ENCODE results near the gene NIPAL4. TPM values are rescaled to one million over a fixed set of nuclear protein-coding genes. Genes with fewer than 3 reads are reported as not detected.

Gene NIPAL4
- total RNA-seq, 1 experiment from 2014 or later, result 0.24 TPM

DNA sequence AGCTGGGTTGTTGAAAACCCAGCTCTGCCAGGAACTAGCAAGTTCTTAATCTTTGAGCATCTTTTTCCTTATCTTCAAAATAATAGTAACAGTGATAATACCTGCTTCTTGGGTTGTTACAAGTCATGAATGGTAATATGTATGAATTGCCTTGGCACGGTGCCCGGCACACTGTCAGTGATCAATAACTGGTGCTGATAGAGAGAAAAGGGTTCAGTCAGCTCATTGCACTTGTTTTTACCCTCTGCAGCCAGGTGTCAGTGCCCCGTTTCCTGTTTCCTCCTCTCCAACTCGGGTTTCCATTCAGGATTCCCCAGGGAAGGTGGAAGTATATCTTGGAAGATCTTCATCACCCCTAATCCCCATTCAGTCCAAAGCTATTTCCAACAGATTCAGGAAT lies 15.8 kb upstream of the NIPAL4 start:
- no peaks in the 10 kb centered on the region for H4K20me1 ChIP-seq (ENCODE audit: insufficient read depth)
- no peaks in the 10 kb centered on the region for H3K79me2 ChIP-seq (ENCODE audit: low read depth)
- ChIA-PET CTCF (no interaction called here), POLR2A (ENCODE audit: unreplicated experiment) (no interaction called here)
- intact Hi-C loops (cut with micrococcal nuclease; ENCODE audit: unreplicated experiment), result no loop called here
- H3K9me3 ChIP-seq (ENCODE audit: insufficient read depth, low read depth), result no peaks in the 10 kb centered on the region
- no peaks in the 10 kb centered on the region for H3F3A ChIP-seq (ENCODE audit: insufficient read depth, low read depth)
- no peak overlapping the region for H3K27ac ChIP-seq
- H3K9me2 ChIP-seq (ENCODE audit: insufficient read depth), result no peaks in the 10 kb centered on the region
- no TSS peak for BruUV-seq (replicated peaks)
- DNase-seq, result no peak
- no peak overlapping the region for H2AFZ ChIP-seq
- H3K36me3 ChIP-seq (ENCODE audit: low read depth), result no peaks in the 10 kb centered on the region
- H3K4me3 ChIP-seq, result no peak overlapping the region
- H3K4me2 ChIP-seq, result no peak overlapping the region
- 0 out of 2 replicates have a peak, but pooled peaks cover 10% of the 10 kb centered on the region for H3K4me1 ChIP-seq (replicated peaks; ENCODE audit: insufficient read depth)
- no peaks in the 10 kb centered on the region for H3K27me3 ChIP-seq (ENCODE audit: insufficient read depth, low read depth)
- TF ChIP-seq EZH2 (IDR thresholded peaks at IDR 0.05; ENCODE audit: low read depth), result no peak
- TF ChIP-seq, protein P1, sequence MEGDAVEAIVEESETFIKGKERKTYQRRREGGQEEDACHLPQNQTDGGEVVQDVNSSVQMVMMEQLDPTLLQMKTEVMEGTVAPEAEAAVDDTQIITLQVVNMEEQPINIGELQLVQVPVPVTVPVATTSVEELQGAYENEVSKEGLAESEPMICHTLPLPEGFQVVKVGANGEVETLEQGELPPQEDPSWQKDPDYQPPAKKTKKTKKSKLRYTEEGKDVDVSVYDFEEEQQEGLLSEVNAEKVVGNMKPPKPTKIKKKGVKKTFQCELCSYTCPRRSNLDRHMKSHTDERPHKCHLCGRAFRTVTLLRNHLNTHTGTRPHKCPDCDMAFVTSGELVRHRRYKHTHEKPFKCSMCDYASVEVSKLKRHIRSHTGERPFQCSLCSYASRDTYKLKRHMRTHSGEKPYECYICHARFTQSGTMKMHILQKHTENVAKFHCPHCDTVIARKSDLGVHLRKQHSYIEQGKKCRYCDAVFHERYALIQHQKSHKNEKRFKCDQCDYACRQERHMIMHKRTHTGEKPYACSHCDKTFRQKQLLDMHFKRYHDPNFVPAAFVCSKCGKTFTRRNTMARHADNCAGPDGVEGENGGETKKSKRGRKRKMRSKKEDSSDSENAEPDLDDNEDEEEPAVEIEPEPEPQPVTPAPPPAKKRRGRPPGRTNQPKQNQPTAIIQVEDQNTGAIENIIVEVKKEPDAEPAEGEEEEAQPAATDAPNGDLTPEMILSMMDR (conservative IDR thresholded peaks at IDR 0.05), result no peak

DNA sequence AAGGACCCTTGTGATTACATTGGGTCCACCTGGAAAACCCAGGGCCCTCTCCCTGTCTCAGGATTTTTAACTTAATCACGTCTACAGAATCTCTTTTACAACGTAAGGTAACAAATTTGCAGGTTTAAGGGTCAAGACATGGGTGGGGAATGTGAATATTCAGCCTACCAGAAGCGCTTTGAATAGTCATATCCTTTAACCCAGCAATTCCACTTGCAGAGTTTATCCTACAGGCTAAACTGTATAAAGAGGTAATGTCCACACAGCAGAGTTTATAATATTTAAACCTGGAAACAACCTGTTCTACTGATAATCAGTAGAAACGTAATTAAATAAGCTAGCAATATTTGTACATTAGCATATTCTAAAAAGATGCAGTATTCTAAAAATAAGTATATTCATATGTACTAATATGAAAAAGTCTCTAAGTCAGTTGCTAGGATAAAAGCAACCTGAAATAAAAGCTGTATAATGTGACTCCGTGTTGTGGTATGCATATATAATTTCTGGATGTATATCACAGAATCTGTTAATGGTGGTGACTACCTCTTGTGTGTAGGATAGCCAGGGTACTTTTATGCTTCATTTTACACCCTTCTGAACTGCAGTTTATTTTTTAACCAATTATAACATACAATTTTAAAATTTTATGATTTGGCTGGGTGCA lies 14.1 kb upstream of the NIPAL4 start:
- H3K79me2 ChIP-seq (ENCODE audit: low read depth), result no peaks in the 10 kb centered on the region
- intact Hi-C loops (cut with micrococcal nuclease; ENCODE audit: unreplicated experiment), result no loop called here
- H3K27me3 ChIP-seq (ENCODE audit: insufficient read depth, low read depth), result no peaks in the 10 kb centered on the region
- H3K36me3 ChIP-seq (ENCODE audit: low read depth), result no peaks in the 10 kb centered on the region
- TF ChIP-seq EZH2 (IDR thresholded peaks at IDR 0.05; ENCODE audit: low read depth), result no peak
- TF ChIP-seq, protein P1 (conservative IDR thresholded peaks at IDR 0.05), result no peak
- H3K9me2 ChIP-seq (ENCODE audit: insufficient read depth), result no peaks in the 10 kb centered on the region
- ChIA-PET CTCF (no interaction called here), POLR2A (ENCODE audit: unreplicated experiment) (no interaction called here)
- DNase-seq, result no peak
- H3K9me3 ChIP-seq (ENCODE audit: insufficient read depth, low read depth), result no peaks in the 10 kb centered on the region
- no peaks in the 10 kb centered on the region for H3F3A ChIP-seq (ENCODE audit: insufficient read depth, low read depth)
- no peaks in the 10 kb centered on the region for H4K20me1 ChIP-seq (ENCODE audit: insufficient read depth)
- 0 out of 2 replicates have a peak, but pooled peaks cover 10% of the 10 kb centered on the region for H3K4me1 ChIP-seq (replicated peaks; ENCODE audit: insufficient read depth)
- H3K4me3 ChIP-seq, result no peak overlapping the region
- H2AFZ ChIP-seq, result no peak overlapping the region
- no TSS peak for BruUV-seq (replicated peaks)
- no peak overlapping the region for H3K4me2 ChIP-seq
- H3K27ac ChIP-seq, result no peak overlapping the region

- no peaks in the 10 kb centered on the region for H3K27me3 ChIP-seq (ENCODE audit: insufficient read depth, low read depth)
- intact Hi-C loops (cut with micrococcal nuclease; ENCODE audit: unreplicated experiment), result no loop called here
- H3K9me3 ChIP-seq (ENCODE audit: insufficient read depth, low read depth), result no peaks in the 10 kb centered on the region
- no peak for TF ChIP-seq EZH2 (IDR thresholded peaks at IDR 0.05; ENCODE audit: low read depth)
- 0 out of 2 replicates have a peak, but pooled peaks cover 10% of the 10 kb centered on the region for H3K4me1 ChIP-seq (replicated peaks; ENCODE audit: insufficient read depth)
- H3F3A ChIP-seq (ENCODE audit: insufficient read depth, low read depth), result no peaks in the 10 kb centered on the region
- H3K79me2 ChIP-seq (ENCODE audit: low read depth), result no peaks in the 10 kb centered on the region
- H2AFZ ChIP-seq, result no peak overlapping the region
- ChIA-PET POLR2A (ENCODE audit: unreplicated experiment) (interaction anchor here (0.6 kb wide), 1 partner anchor 422 kb away, joined by 3 read pairs; no protein-coding TSS in a partner anchor), CTCF (interaction anchor here (0.9 kb wide), 1 partner anchor 118 kb away, joined by 3 read pairs; no protein-coding TSS in a partner anchor)
- BruUV-seq (replicated peaks), result no TSS peak
- no peak for DNase-seq
- H3K27ac ChIP-seq, result no peak overlapping the region
- H3K9me2 ChIP-seq (ENCODE audit: insufficient read depth), result no peaks in the 10 kb centered on the region
- no peaks in the 10 kb centered on the region for H3K36me3 ChIP-seq (ENCODE audit: low read depth)
- H3K4me2 ChIP-seq, result peak overlapping the region; percentile 41; the same call in 1 of the 2 replicates
- no peak overlapping the region for H3K4me3 ChIP-seq
- H4K20me1 ChIP-seq (ENCODE audit: insufficient read depth), result no peaks in the 10 kb centered on the region
These were observed 13.5 kb upstream of the NIPAL4 start for GRCh38 chr5:157446412-157446935.

All from PC-9 (cell line).